Activated naive CD4-positive, alpha-beta T cell treated with anti-CD3 and anti-CD28 coated beads for 36 hours (primary cell): ENCODE data around the gene HSPE1. TPM values are rescaled to one million over a fixed set of nuclear protein-coding genes. Genes with fewer than 3 reads are reported as not detected.
A peak's percentile ranks its signal among the peaks of the same experiment; 100 is the strongest.
"Not testable (repeated sequence)": the region's sequence is repeated elsewhere in the genome, so short reads cannot be mapped to it uniquely, and the experiment has no call there.

Source experiments
- CTCF ChIA-PET: fragments of 350-600 bp; sonication (Branson Sonifier 250); formaldehyde crosslinking; loops from one replicate; lab custom pipeline; 2021; ENCODE audit warnings: antibody characterized with exemption; lab: Charles Lee
- DNase-seq: peaks from one replicate; pipeline ENCODE4 v3.0.0-alpha.2; 2020
- H3K27ac Mint-ChIP-seq: one replicate; pipeline ENCODE4 v1.8.0; 2021; ENCODE audit warnings: mild to moderate bottlenecking, mixed read lengths
- H3K27me3 Mint-ChIP-seq: one replicate; pipeline ENCODE4 v1.8.0; 2021; ENCODE audit warnings: low read depth, mixed read lengths
- H3K36me3 Mint-ChIP-seq: one replicate; pipeline ENCODE4 v1.8.0; 2021; ENCODE audit warnings: low read depth, mixed read lengths
- H3K4me1 Mint-ChIP-seq: one replicate; pipeline ENCODE4 v1.8.0; 2021; ENCODE audit warnings: low read depth, mixed read lengths
- H3K4me3 Mint-ChIP-seq: one replicate; pipeline ENCODE4 v1.8.0; 2021; ENCODE audit warnings: mild to moderate bottlenecking, moderate library complexity, mixed read lengths
- H3K9me3 Mint-ChIP-seq: one replicate; pipeline ENCODE4 v1.8.0; 2021; ENCODE audit warnings: mixed read lengths
- intact Hi-C: fragments of 100-400 bp; cut with micrococcal nuclease; formaldehyde crosslinking; loops from one replicate; pipeline ENCODE4 v1.15.1; 2023
- total RNA-seq, 2 experiments: library from RNA; stranded (reverse); gene quantifications; one replicate each; pipeline ENCODE4 v1.2.3, GENCODE V29; 2021

The HSPE1 gene
- total RNA-seq, 2 experiments from 2014 or later, result 294 to 310 TPM

DNA sequence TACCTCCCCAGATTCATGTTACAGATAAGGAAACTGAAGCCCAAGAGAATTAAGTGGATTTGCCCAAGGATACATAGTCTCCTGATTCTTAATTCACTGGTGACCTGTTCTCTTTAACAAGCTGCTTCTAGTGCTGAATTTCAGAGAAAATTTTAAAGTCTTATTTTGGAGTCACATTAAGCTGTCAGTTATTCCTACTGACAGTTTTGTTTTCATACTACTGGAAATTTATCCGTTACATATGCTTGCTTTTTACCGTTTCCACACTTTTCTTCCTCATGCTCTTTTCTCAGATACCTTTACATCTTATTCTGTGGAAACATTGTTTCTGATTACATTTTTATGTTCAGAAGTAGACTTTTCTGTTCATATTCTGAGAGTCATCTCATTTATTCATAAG, 17.0 kb downstream of the HSPE1 start:
- Mint-ChIP-seq H3K27me3 (no peaks in the 10 kb centered on the region), H3K36me3 (peaks cover 12% of the 10 kb centered on the region), H3K9me3 (peaks cover 4% of the 10 kb centered on the region), H3K4me3 (peak overlapping the region; percentile 98), H3K27ac (peak overlapping the region; percentile 89), H3K4me1 (peaks cover 44% of the 10 kb centered on the region)
- CTCF ChIA-PET, result interaction anchor here (0.7 to 1.6 kb wide), 2 partner anchors 14 to 59 kb away, joined by 3 to 5 read pairs; no protein-coding TSS in a partner anchor
- no peak for DNase-seq
- intact Hi-C loops, result loop anchor here (10.0 kb wide), 1 partner anchor 722 kb away; the partner anchor contains the start of gene GTF3C3

DNA sequence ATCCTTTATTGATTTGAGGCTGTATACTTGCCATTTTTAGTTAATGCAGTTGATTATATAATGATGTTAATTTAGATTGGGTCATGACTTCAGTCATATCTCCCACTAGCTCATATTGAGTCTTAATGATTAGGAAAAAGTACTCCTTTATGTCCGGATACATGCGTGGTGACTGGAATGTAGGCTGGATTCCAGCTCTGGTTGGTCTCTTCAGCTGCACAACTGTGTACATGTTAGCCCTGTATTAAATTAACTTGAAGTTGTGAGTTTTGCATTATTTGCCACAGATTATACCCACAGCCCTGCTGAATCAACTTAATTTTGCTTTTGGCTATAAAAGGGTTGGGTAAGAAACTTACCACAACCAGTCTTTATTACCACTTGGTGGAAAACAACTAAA, 38.2 kb downstream of the HSPE1 start:
- Mint-ChIP-seq H3K36me3 (peaks cover 37% of the 10 kb centered on the region), H3K9me3 (no peaks in the 10 kb centered on the region), H3K27me3 (no peaks in the 10 kb centered on the region), H3K4me1 (peaks cover 36% of the 10 kb centered on the region), H3K27ac (peak overlapping the region; percentile 24), H3K4me3 (no peak overlapping the region)
- DNase-seq, result no peak
- intact Hi-C loops, result no loop called here
- CTCF ChIA-PET, result interaction anchor here (0.6 kb wide), 1 partner anchor 570 kb away, joined by 3 read pairs; no protein-coding TSS in a partner anchor

GRCh38 chr2:197539734-197540133, 39.6 kb downstream of the HSPE1 start:
- H3K27ac Mint-ChIP-seq, result no peak overlapping the region
- H3K36me3 Mint-ChIP-seq, result peaks cover 35% of the 10 kb centered on the region
- no peaks in the 10 kb centered on the region for H3K9me3 Mint-ChIP-seq
- H3K4me3 Mint-ChIP-seq, result no peak overlapping the region
- H3K4me1 Mint-ChIP-seq, result peaks cover 29% of the 10 kb centered on the region
- intact Hi-C loops, result no loop called here
- DNase-seq, result no peak
- H3K27me3 Mint-ChIP-seq, result no peaks in the 10 kb centered on the region
- CTCF ChIA-PET, result interaction anchor here (0.6 to 1.1 kb wide), 4 partner anchors 11 to 66 kb away, joined by 3 to 6 read pairs (median 4); no protein-coding TSS in a partner anchor

- Mint-ChIP-seq H3K4me3 (no peak overlapping the region), H3K9me3 (no peaks in the 10 kb centered on the region), H3K27me3 (no peaks in the 10 kb centered on the region), H3K4me1 (peaks cover 16% of the 10 kb centered on the region), H3K27ac (no peak overlapping the region), H3K36me3 (peaks cover 31% of the 10 kb centered on the region)
- CTCF ChIA-PET, result interaction anchor here (0.6 kb wide), 1 partner anchor 88 kb away, joined by 4 read pairs; no protein-coding TSS in a partner anchor
- no peak for DNase-seq
- intact Hi-C loops, result no loop called here
These were observed 43.0 kb downstream of the HSPE1 start for GRCh38 chr2:197543206-197543605.

GRCh38 chr2:197547163-197547900, 47.2 kb downstream of the HSPE1 start:
- peaks cover 26% of the 10 kb centered on the region for H3K36me3 Mint-ChIP-seq
- H3K4me1 Mint-ChIP-seq, result peaks cover 2% of the 10 kb centered on the region
- H3K4me3 Mint-ChIP-seq, result no peak overlapping the region
- CTCF ChIA-PET, result no interaction called here
- H3K9me3 Mint-ChIP-seq, result no peaks in the 10 kb centered on the region
- H3K27me3 Mint-ChIP-seq, result no peaks in the 10 kb centered on the region
- DNase-seq, result no peak
- intact Hi-C loops, result no loop called here
- H3K27ac Mint-ChIP-seq, result no peak overlapping the region

- intact Hi-C loops, result no loop called here
- Mint-ChIP-seq H3K27me3 (no peaks in the 10 kb centered on the region), H3K4me1 (peaks cover 2% of the 10 kb centered on the region), H3K27ac (no peak overlapping the region), H3K4me3 (no peak overlapping the region), H3K9me3 (no peaks in the 10 kb centered on the region), H3K36me3 (peaks cover 27% of the 10 kb centered on the region)
- CTCF ChIA-PET, result no interaction called here
- no peak for DNase-seq
These were observed 48.4 kb downstream of the HSPE1 start for GRCh38 chr2:197548582-197548981.

DNA sequence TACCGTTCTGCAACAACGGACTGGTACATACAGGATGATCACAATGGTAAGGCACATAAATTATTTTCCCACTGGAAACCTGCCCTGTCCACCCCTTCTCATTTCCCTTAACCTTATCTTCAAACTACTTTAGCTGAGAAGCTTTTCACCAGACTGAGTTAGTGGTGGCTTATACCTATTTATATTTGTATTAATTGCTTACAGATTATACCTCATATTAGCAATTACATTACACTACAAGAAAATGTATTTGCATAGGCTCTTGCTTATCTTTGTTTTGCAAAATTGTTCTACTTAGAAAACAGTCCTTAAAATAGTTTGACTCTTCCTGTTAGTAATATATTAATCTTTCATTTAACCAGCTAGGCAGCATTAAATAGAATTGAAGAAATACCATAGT, 51.1 kb downstream of the HSPE1 start:
- H3K27ac Mint-ChIP-seq, H3K27me3 Mint-ChIP-seq, H3K4me3 Mint-ChIP-seq, H3K9me3 Mint-ChIP-seq, H3K4me1 Mint-ChIP-seq, CTCF ChIA-PET, intact Hi-C loops, DNase-seq: not testable (repeated sequence)
- peaks cover 24% of the 10 kb centered on the region for H3K36me3 Mint-ChIP-seq

Other genes with a start within 250 kb of the HSPE1 start
- 100 to 1,000 TPM in 1 of 2 experiments, 10 to 100 TPM in 1; 87.8 to 101 TPM for gene ANKRD44, start 189.6 kb upstream of the HSPE1 start, total RNA-seq
- gene SF3B1, start 65.4 kb upstream of the HSPE1 start, total RNA-seq, result 100 to 1,000 TPM; 235 to 248 TPM
- gene COQ10B, start 46.8 kb upstream of the HSPE1 start, total RNA-seq, result 10 to 100 TPM; 17.5 to 17.8 TPM
- gene HSPD1, start 539 bp upstream of the HSPE1 start, total RNA-seq, result 1,000 to 10,000 TPM; 1,191 to 1,210 TPM
- gene MOB4, start 15.7 kb downstream of the HSPE1 start, total RNA-seq, result 10 to 100 TPM; 10.7 to 14.1 TPM
- gene RFTN2, start 175.2 kb downstream of the HSPE1 start, total RNA-seq, result not detected
- 1 to 10 TPM; 7.5 to 8.8 TPM for gene MARS2, start 205.0 kb downstream of the HSPE1 start, total RNA-seq